NCI-H69 (cell line): ENCODE measurements around the gene CDIPT.
"Not testable (repeated sequence)": the region's sequence is repeated elsewhere in the genome, so short reads cannot be mapped to it uniquely, and the experiment has no call there.

Experiments used
- DNase-seq: peaks from one replicate; lab custom pipeline; 2025; lab: John Stamatoyannopoulos, UW

The CDIPT gene

GRCh38 chr16:29858149-29858849, 4.7 kb downstream of the CDIPT start:
- DNase-seq: no peak

- DNase-seq: no peak
Observed at GRCh38 chr16:29857133-29857760, 5.8 kb downstream of the CDIPT start.

- no peak for DNase-seq
Observed at GRCh38 chr16:29854520-29855100, 8.4 kb downstream of the CDIPT start.

- no peak for DNase-seq
Observed at GRCh38 chr16:29852654-29853053, 10.4 kb downstream of the CDIPT start.

- DNase-seq: no peak
Observed at GRCh38 chr16:29850998-29851397, 12.0 kb downstream of the CDIPT start.

GRCh38 chr16:29849505-29849904, 13.5 kb downstream of the CDIPT start:
- no peak for DNase-seq

GRCh38 chr16:29848420-29849297, 14.4 kb downstream of the CDIPT start:
- peak; percentile 84 for DNase-seq

- no peak for DNase-seq
Observed at GRCh38 chr16:29845656-29846055, 17.4 kb downstream of the CDIPT start.

GRCh38 chr16:29844575-29845331, 18.3 kb downstream of the CDIPT start:
- DNase-seq: no peak

- DNase-seq: no peak
Observed at GRCh38 chr16:29843931-29844330, 19.1 kb downstream of the CDIPT start.

- no peak for DNase-seq
Observed at GRCh38 chr16:29842732-29843346, 20.2 kb downstream of the CDIPT start.

GRCh38 chr16:29841631-29842030, 21.4 kb downstream of the CDIPT start:
- DNase-seq: no peak

- no peak for DNase-seq
Observed at GRCh38 chr16:29840240-29840639, 22.8 kb downstream of the CDIPT start.

GRCh38 chr16:29839822-29840221, 23.2 kb downstream of the CDIPT start:
- no peak for DNase-seq

GRCh38 chr16:29837841-29838240, 25.2 kb downstream of the CDIPT start:
- no peak for DNase-seq

- DNase-seq: no peak
Observed at GRCh38 chr16:29836623-29837022, 26.4 kb downstream of the CDIPT start.

GRCh38 chr16:29835926-29836325, 27.1 kb downstream of the CDIPT start:
- DNase-seq: no peak

GRCh38 chr16:29834079-29834478, 28.9 kb downstream of the CDIPT start:
- DNase-seq: no peak

GRCh38 chr16:29833219-29833618, 29.8 kb downstream of the CDIPT start:
- DNase-seq: not testable (repeated sequence)

GRCh38 chr16:29831490-29831889, 31.5 kb downstream of the CDIPT start:
- no peak for DNase-seq

- DNase-seq: no peak
Observed at GRCh38 chr16:29830774-29831173, 32.3 kb downstream of the CDIPT start.
